Right lobe of liver (tissue), 6 donors: ENCODE results near the gene RANBP17. TPM values are rescaled to one million over a fixed set of nuclear protein-coding genes. Genes with fewer than 3 reads are reported as not detected.

ENCODE experiments used
- ATAC-seq, 4 donors: fragments of 200-7000 bp; cut with Tn5 transposase; one replicate each; pipeline ENCODE4 v1.9.1; 2020; ENCODE audit warnings: mild to moderate bottlenecking in 4 of 4, moderate library complexity in 4 of 4
- DNase-seq, 3 donors: peaks; one replicate each; pipeline ENCODE4 v3.0.0-alpha.2; 2020
- H3K27ac ChIP-seq, 3 donors: fragments of 200-600 bp; one replicate each; pipeline ENCODE4 v1.8.0; 2022
- H3K27me3 ChIP-seq, 2 donors: fragments of 200-600 bp; one replicate each; pipeline ENCODE4 v1.8.0; 2022
- H3K36me3 ChIP-seq, 4 donors: fragments of 200-600 bp; sonication (generic) in 1 of 4; one replicate each; pipeline versions ENCODE4 v1.5.1 to v1.8.0; 2017 to 2022; ENCODE audit warnings: control low read depth in 1 of 4
- H3K4me1 ChIP-seq, 4 donors: fragments of 200-600 bp; sonication (generic) in 1 of 4; one replicate each; pipeline versions ENCODE4 v1.5.1 to v1.8.0; 2017 to 2022; ENCODE audit warnings: control low read depth in 1 of 4
- H3K4me3 ChIP-seq, 3 donors: fragments of 200-600 bp; one replicate each; pipeline ENCODE4 v1.8.0; 2022
- H3K9me3 ChIP-seq, 4 donors: fragments of 200-600 bp; sonication (generic) in 1 of 4; one replicate each; pipeline versions ENCODE4 v1.5.1 to v1.8.0; 2017 to 2022; ENCODE audit warnings: control low read depth in 1 of 4
- POLR2A ChIP-seq: fragments of 450-650 bp; IDR thresholded peaks from one replicate; pipeline ENCODE4 v1.6.1; 2017; ENCODE audit warnings: antibody characterized with exemption, mild to moderate bottlenecking
- WGBS: methylation state at CpG from one replicate; pipeline ENCODE4 v1.1.6; 2018; ENCODE audit warnings: low coverage, low lambda C conversion rate; ENCODE audit not compliant: insufficient coverage; ENCODE audit errors: missing lambda C conversion rate; 5-methylcytosine and 5-hydroxymethylcytosine counted together
- intact Hi-C, 2 donors: fragments of 100-400 bp; cut with DNase I; formaldehyde crosslinking; loops; one replicate each; pipeline versions ENCODE4 v1.11.2 to v1.14.1; 2022
- total RNA-seq, 6 experiments: library from RNA; depleted of rRNA in 2 of 6; stranded (reverse); fragments of >200 nt in 2 of 6; fragmentation: NEBNext Ultra II Directional in 3 of 6; extraction: Animal tissue kit (Norgen Biotek cat#: 25700) in 3 of 6; gene quantifications; one replicate each; pipeline versions ENCODE4 v1.1.0 to v1.2.4, GENCODE V29; 2016 to 2023
- TF ChIP-seq, protein P1 (sequence below), 4 donors: fragments of 200-600 bp in 3 of 4; fragments of 450-650 bp in 1 of 4; IDR thresholded peaks; one replicate each; pipeline versions ENCODE4 v1.5.1 to v1.8.0; 2016 to 2022; ENCODE audit warnings: antibody characterized with exemption in 4 of 4, mild to moderate bottlenecking in 2 of 4
- donor health status: DM: no; HTN: yes; CAD: no.
- donor health status: DM: no; HTN: no; CAD: no.
- donor health status: DM: no; HTN: no; CAD: no.
- donor health status: DM: no; HTN: yes; CAD: no.
- donor health status: DM: no; HTN: yes; CAD: no.

Gene RANBP17
- total RNA-seq, 6 experiments from 2014 or later, result 1.5 to 5.7 (median 4.7) TPM

DNA sequence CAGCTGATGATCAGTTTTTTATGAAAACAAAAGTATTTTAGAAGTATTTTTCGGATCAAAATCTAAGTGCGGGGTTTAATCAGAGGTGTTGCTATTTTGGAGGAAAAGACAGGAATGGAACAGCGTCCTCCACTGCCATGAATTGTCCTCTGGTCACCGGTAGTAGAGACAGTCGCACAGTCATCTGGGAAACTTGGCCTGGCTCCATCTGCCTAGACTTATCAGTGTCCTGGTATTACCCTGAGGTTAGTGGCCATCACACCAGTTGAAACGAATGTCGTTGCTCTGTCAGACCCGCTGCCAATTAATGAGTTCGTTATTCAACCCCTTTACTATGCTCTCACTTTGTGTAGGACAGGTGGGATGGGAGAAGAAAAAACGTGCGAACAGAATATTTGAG lies 455.4 kb downstream of the RANBP17 start:
- Histone ChIP-seq H3K4me3 (no peak overlapping the region), H3K27me3 (peaks cover 13 to 46% of the 10 kb centered on the region in 2 donors), H3K4me1 (peaks cover 0 to 21% (median 0%) of the 10 kb centered on the region in 4 donors), H3K27ac (no peak overlapping the region), H3K9me3 (no peaks in the 10 kb centered on the region), H3K36me3 (no peaks in the 10 kb centered on the region)
- peak in 3 of 4 donors; percentile 43 to 69 (median 43) for ATAC-seq
- TF ChIP-seq, protein P1, sequence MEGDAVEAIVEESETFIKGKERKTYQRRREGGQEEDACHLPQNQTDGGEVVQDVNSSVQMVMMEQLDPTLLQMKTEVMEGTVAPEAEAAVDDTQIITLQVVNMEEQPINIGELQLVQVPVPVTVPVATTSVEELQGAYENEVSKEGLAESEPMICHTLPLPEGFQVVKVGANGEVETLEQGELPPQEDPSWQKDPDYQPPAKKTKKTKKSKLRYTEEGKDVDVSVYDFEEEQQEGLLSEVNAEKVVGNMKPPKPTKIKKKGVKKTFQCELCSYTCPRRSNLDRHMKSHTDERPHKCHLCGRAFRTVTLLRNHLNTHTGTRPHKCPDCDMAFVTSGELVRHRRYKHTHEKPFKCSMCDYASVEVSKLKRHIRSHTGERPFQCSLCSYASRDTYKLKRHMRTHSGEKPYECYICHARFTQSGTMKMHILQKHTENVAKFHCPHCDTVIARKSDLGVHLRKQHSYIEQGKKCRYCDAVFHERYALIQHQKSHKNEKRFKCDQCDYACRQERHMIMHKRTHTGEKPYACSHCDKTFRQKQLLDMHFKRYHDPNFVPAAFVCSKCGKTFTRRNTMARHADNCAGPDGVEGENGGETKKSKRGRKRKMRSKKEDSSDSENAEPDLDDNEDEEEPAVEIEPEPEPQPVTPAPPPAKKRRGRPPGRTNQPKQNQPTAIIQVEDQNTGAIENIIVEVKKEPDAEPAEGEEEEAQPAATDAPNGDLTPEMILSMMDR (IDR thresholded peaks at IDR 0.05), result no peak
- no peak for TF ChIP-seq POLR2A
- WGBS, result 6% methylated on average over 11 of the region's 11 CpGs
- intact Hi-C loops, result no loop called here
- DNase-seq, result no peak

DNA sequence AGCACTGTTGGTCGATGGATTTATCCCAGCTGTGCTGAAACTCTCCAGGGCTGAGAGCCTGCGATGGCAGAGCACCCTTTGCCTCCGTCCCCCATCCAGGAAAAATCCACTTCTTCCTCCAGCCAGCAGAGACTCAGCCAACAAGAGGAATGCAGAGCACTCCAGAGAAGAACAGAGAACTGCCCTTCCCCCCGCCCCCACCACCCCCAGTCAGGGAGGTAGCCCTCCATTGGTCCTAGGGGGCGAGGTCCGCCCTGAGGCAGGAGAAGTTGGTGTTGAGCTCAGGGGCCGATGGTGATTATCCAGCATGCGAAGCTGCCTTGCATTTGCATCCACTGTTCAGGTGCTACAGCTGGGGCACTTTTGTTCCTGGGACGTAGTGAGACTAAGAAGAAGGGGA lies 456.2 kb downstream of the RANBP17 start:
- TF ChIP-seq, protein P1 (IDR thresholded peaks at IDR 0.05), result no peak
- TF ChIP-seq POLR2A, result no peak
- H3K4me1 ChIP-seq, result peaks cover 0 to 21% (median 0%) of the 10 kb centered on the region in 4 donors
- H3K27me3 ChIP-seq, result peaks cover 13 to 42% of the 10 kb centered on the region in 2 donors
- WGBS, result 3% methylated on average over 7 of the region's 9 CpGs
- no peaks in the 10 kb centered on the region for H3K36me3 ChIP-seq
- no peak for DNase-seq
- H3K4me3 ChIP-seq, result no peak overlapping the region
- no peaks in the 10 kb centered on the region for H3K9me3 ChIP-seq
- intact Hi-C loops, result no loop called here
- H3K27ac ChIP-seq, result no peak overlapping the region
- ATAC-seq, result no peak

DNA sequence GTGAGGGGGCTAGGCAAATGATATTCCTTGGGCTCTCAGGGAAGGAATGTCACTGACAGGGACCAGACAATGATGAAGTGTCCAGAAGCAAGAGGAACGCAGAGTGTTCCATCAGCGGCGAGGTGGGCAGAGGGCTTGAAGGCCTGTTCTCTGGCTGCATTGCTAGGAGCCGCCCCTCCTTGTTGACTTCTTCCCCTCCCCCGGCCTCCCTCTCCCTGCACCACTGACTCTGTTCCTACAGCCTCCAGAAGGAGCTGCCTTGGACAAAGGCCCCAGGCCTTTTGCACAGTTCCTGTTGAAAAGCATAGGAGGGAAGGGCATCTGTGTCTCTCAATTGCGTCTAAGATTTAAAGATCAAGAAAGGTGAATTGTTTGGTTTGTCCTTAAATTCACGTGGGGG lies 459.6 kb downstream of the RANBP17 start:
- 57% methylated on average over 2 of the region's 7 CpGs for WGBS
- TF ChIP-seq POLR2A, result no peak
- TF ChIP-seq, protein P1 (IDR thresholded peaks at IDR 0.05), result no peak

DNA sequence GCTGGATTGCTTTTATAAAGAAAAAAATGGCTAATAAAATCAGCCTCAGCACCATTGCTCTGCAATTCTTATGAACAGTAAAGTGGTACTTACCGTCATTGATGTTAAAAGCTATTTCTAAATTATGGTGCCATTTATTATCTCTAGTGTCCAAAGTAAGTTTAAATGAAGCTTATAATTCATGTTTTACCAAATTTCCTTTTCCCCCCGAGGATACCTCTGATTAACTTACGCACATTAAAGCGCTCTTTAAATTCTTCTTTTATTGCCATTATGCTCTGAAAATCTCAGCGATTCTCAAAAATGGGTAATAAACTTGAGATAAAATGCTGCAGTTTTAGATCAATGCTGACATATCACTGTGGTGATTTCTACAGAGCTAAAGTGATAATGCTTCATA lies 460.7 kb downstream of the RANBP17 start:
- intact Hi-C loops, result no loop called here
- H3K27ac ChIP-seq, result no peak overlapping the region
- H3K4me1 ChIP-seq, result peaks cover 0 to 2% (median 0%) of the 10 kb centered on the region in 4 donors
- H3K9me3 ChIP-seq, result no peaks in the 10 kb centered on the region
- DNase-seq (no peak), ATAC-seq (no peak)
- H3K36me3 ChIP-seq, result no peaks in the 10 kb centered on the region
- no peak overlapping the region for H3K4me3 ChIP-seq
- peaks cover 0 to 15% of the 10 kb centered on the region in 2 donors for H3K27me3 ChIP-seq
- WGBS, result 84% methylated on average over 5 of the region's 5 CpGs
- no peak for TF ChIP-seq POLR2A
- TF ChIP-seq, protein P1 (IDR thresholded peaks at IDR 0.05), result no peak

More for the DNA sequence above, 459.6 kb downstream of the RANBP17 start:
- Histone ChIP-seq H3K4me1 (peaks cover 0 to 9% (median 1%) of the 10 kb centered on the region in 4 donors), H3K4me3 (no peak overlapping the region), H3K27ac (no peak overlapping the region), H3K9me3 (no peaks in the 10 kb centered on the region), H3K36me3 (no peaks in the 10 kb centered on the region), H3K27me3 (peaks cover 3 to 25% of the 10 kb centered on the region in 2 donors)
- DNase-seq (no peak), ATAC-seq (no peak)
- intact Hi-C loops, result no loop called here

DNA sequence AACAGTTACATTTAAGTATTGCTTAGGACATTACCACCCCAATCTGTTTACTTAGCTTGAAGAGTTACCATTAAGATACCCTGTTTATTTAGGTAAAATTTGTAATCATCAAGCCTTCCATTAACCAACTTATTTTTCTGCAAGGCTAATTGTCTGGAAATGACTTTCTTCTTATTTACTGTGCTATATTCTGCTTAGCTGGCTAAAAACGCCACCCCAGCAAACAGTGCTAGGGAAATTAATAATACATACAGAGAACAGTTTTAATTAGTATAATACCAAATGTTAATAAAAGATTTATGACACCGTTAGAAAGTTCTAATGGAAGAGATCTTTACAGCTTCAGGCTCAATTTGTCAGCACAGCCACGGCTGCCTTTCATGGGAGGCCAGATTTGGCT lies 461.2 kb downstream of the RANBP17 start:
- Histone ChIP-seq H3K4me1 (peaks cover 0 to 2% (median 0%) of the 10 kb centered on the region in 4 donors), H3K27ac (no peak overlapping the region), H3K36me3 (no peaks in the 10 kb centered on the region), H3K9me3 (no peaks in the 10 kb centered on the region), H3K4me3 (no peak overlapping the region), H3K27me3 (peaks cover 0 to 11% of the 10 kb centered on the region in 2 donors)
- intact Hi-C loops, result no loop called here
- no peak for DNase-seq
- 41% methylated on average over 3 of the region's 3 CpGs for WGBS
- TF ChIP-seq, protein P1 (IDR thresholded peaks at IDR 0.05), result no peak
- TF ChIP-seq POLR2A, result no peak
- no peak for ATAC-seq
